ENCODE measurements around the gene DPYSL3.

DNA sequence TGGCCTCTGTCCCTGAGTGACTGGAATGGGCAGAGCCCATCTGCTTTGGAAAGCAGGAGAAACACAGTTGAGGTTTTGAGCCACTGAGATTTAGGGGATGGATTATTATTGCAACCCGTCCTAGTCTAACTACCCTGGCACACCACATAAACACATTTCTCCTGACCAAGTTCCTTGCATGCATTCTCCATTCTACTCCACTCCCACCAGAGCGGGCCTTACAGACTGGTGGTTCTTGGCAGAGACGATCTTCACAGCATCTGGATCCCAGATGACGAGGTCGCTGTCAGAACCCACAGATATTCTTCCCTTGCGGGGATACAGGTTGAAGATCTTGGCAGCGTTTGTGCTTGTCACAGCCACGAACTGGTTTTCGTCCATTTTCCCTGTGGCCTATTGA is 111.0 kb downstream of the DPYSL3 start:
- TF ChIP-seq, protein P1, sequence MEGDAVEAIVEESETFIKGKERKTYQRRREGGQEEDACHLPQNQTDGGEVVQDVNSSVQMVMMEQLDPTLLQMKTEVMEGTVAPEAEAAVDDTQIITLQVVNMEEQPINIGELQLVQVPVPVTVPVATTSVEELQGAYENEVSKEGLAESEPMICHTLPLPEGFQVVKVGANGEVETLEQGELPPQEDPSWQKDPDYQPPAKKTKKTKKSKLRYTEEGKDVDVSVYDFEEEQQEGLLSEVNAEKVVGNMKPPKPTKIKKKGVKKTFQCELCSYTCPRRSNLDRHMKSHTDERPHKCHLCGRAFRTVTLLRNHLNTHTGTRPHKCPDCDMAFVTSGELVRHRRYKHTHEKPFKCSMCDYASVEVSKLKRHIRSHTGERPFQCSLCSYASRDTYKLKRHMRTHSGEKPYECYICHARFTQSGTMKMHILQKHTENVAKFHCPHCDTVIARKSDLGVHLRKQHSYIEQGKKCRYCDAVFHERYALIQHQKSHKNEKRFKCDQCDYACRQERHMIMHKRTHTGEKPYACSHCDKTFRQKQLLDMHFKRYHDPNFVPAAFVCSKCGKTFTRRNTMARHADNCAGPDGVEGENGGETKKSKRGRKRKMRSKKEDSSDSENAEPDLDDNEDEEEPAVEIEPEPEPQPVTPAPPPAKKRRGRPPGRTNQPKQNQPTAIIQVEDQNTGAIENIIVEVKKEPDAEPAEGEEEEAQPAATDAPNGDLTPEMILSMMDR (IDR thresholded peaks at IDR 0.05; ENCODE audit: insufficient read depth, low read length), result no peak
- TF ChIP-seq SPI1 (IDR thresholded peaks at IDR 0.05; ENCODE audit: borderline replicate concordance, low read depth) (no peak), POLR2AphosphoS5 (IDR thresholded peaks at IDR 0.05; ENCODE audit: low read depth) (no peak)
